SJSA1 (cell line): ENCODE data around the gene CCR9. TPM values are rescaled to one million over a fixed set of nuclear protein-coding genes. Genes with fewer than 3 reads are reported as not detected.

Source experiments
- DNase-seq, 2 experiments: peaks; one replicate each; pipeline ENCODE4 v3.0.0-alpha.2; 2015 to 2020; ENCODE audit warnings: low spot score in 2 of 2, low read depth in 1 of 2
- H3K27ac ChIP-seq: fragments of 250-450 bp; sonication (Bioruptor Pico); 2 replicates; pipeline ENCODE4 v1.5.1; 2020; ENCODE audit warnings: mild to moderate bottlenecking, moderate library complexity
- H3K27me3 ChIP-seq: fragments of 250-450 bp; sonication (Bioruptor Pico); replicated peaks from 2 replicates; pipeline ENCODE4 v1.5.1; 2020; ENCODE audit warnings: mild to moderate bottlenecking, moderate library complexity
- H3K36me3 ChIP-seq: fragments of 250-450 bp; sonication (Bioruptor Pico); 2 replicates; pipeline ENCODE4 v1.5.1; 2020; ENCODE audit warnings: mild to moderate bottlenecking
- H3K4me1 ChIP-seq: fragments of 250-450 bp; sonication (Bioruptor Pico); replicated peaks from 2 replicates; pipeline ENCODE4 v1.6.1; 2021; ENCODE audit warnings: mild to moderate bottlenecking
- H3K4me3 ChIP-seq: fragments of 250-450 bp; sonication (Bioruptor Pico); 2 replicates; pipeline ENCODE4 v1.5.1; 2020; ENCODE audit warnings: mild to moderate bottlenecking
- H3K9me3 ChIP-seq: fragments of 250-450 bp; sonication (Bioruptor Pico); replicated peaks from 2 replicates; pipeline ENCODE4 v1.5.1; 2020; ENCODE audit warnings: mild to moderate bottlenecking
- total RNA-seq: library from RNA; depleted of rRNA; stranded (reverse); fragments of >200 nt; shearing (Covaris generic); gene quantifications from 2 replicates; pipeline ENCODE4 v1.2.3, GENCODE V29; 2014

CCR9 gene
- total RNA-seq, 1 experiment from 2014 or later, result not detected

GRCh38 chr3:45939341-45939771 is 53.0 kb downstream of the CCR9 start:
- Histone ChIP-seq H3K36me3 (no peaks in the 10 kb centered on the region), H3K4me3 (no peak overlapping the region), H3K27ac (no peak overlapping the region), H3K9me3 (no peaks in the 10 kb centered on the region), H3K27me3 (no peaks in the 10 kb centered on the region), H3K4me1 (peaks cover 9% of the 10 kb centered on the region)
- no peak for DNase-seq

GRCh38 chr3:45940004-45940780 is 53.8 kb downstream of the CCR9 start:
- Histone ChIP-seq H3K36me3 (no peaks in the 10 kb centered on the region), H3K27me3 (no peaks in the 10 kb centered on the region), H3K9me3 (no peaks in the 10 kb centered on the region), H3K4me1 (peaks cover 9% of the 10 kb centered on the region), H3K4me3 (no peak overlapping the region), H3K27ac (no peak overlapping the region)
- no peak for DNase-seq

- no peak for DNase-seq
- H3K27me3 ChIP-seq, result no peaks in the 10 kb centered on the region
- H3K36me3 ChIP-seq, result no peaks in the 10 kb centered on the region
- H3K9me3 ChIP-seq, result no peaks in the 10 kb centered on the region
- no peak overlapping the region for H3K27ac ChIP-seq
- H3K4me3 ChIP-seq, result no peak overlapping the region
- H3K4me1 ChIP-seq, result peaks cover 9% of the 10 kb centered on the region
Measured at GRCh38 chr3:45940781-45941365, 54.5 kb downstream of the CCR9 start.

GRCh38 chr3:45942051-45942825 is 55.9 kb downstream of the CCR9 start:
- Histone ChIP-seq H3K4me1 (peaks cover 21% of the 10 kb centered on the region), H3K36me3 (peaks cover 10% of the 10 kb centered on the region), H3K27me3 (no peaks in the 10 kb centered on the region), H3K4me3 (no peak overlapping the region), H3K27ac (no peak overlapping the region), H3K9me3 (no peaks in the 10 kb centered on the region; the same call in 1 of the 2 replicates)
- no peak for DNase-seq

GRCh38 chr3:45943207-45943846 is 57.0 kb downstream of the CCR9 start, which contains the start of gene CXCR6:
CXCR6 (plus strand) TSS chr3:45943464; CDS start chr3:45946482, 3,018 bp downstream.
- DNase-seq, result no peak
- Histone ChIP-seq H3K27ac (no peak within 1 kb of the TSS), H3K4me3 (no peak within 1 kb of the TSS), H3K27me3 (no peaks in the 10 kb centered on the region), H3K36me3 (peaks cover 10% of the 10 kb centered on the region), H3K4me1 (peaks cover 32% of the 10 kb centered on the region), H3K9me3 (no peaks in the 10 kb centered on the region; the same call in 1 of the 2 replicates)

GRCh38 chr3:45944830-45945620 is 58.7 kb downstream of the CCR9 start:
- Histone ChIP-seq H3K27me3 (no peaks in the 10 kb centered on the region), H3K9me3 (no peaks in the 10 kb centered on the region; the same call in 1 of the 2 replicates), H3K36me3 (peaks cover 10% of the 10 kb centered on the region), H3K4me1 (peaks cover 37% of the 10 kb centered on the region), H3K27ac (no peak overlapping the region), H3K4me3 (no peak overlapping the region)
- no peak for DNase-seq

- peaks cover 16% of the 10 kb centered on the region for H3K36me3 ChIP-seq
- peaks cover 37% of the 10 kb centered on the region for H3K4me1 ChIP-seq
- no peak for DNase-seq
- no peaks in the 10 kb centered on the region; the same call in 1 of the 2 replicates for H3K9me3 ChIP-seq
- H3K27ac ChIP-seq, result 0 out of 2 replicates have a peak overlapping the region, but pooled peaks have one; percentile 80
- no peak overlapping the region for H3K4me3 ChIP-seq
- no peaks in the 10 kb centered on the region for H3K27me3 ChIP-seq
Measured at GRCh38 chr3:45946307-45946706, 60.0 kb downstream of the CCR9 start.

GRCh38 chr3:45946875-45947274 is 60.5 kb downstream of the CCR9 start:
- no peaks in the 10 kb centered on the region; the same call in 1 of the 2 replicates for H3K9me3 ChIP-seq
- peaks cover 37% of the 10 kb centered on the region for H3K4me1 ChIP-seq
- peaks cover 21% of the 10 kb centered on the region for H3K36me3 ChIP-seq
- H3K27me3 ChIP-seq, result no peaks in the 10 kb centered on the region
- DNase-seq, result no peak
- H3K27ac ChIP-seq, result peak overlapping the region; percentile 80
- H3K4me3 ChIP-seq, result no peak overlapping the region

GRCh38 chr3:45947361-45947760 is 61.0 kb downstream of the CCR9 start:
- H3K4me1 ChIP-seq, result peaks cover 37% of the 10 kb centered on the region
- no peaks in the 10 kb centered on the region for H3K27me3 ChIP-seq
- H3K4me3 ChIP-seq, result no peak overlapping the region
- peaks cover 23% of the 10 kb centered on the region for H3K36me3 ChIP-seq
- DNase-seq, result peak; percentile 67 to 73
- H3K9me3 ChIP-seq, result no peaks in the 10 kb centered on the region; the same call in 1 of the 2 replicates
- H3K27ac ChIP-seq, result peak overlapping the region; percentile 80

- DNase-seq, result peak in 1 of 2 experiments; percentile 74
- peak overlapping the region; percentile 80 for H3K27ac ChIP-seq
Measured at GRCh38 chr3:45948311-45948781, 62.0 kb downstream of the CCR9 start.

GRCh38 chr3:45948881-45949280 is 62.5 kb downstream of the CCR9 start:
- H3K4me1 ChIP-seq, result peaks cover 33% of the 10 kb centered on the region
- DNase-seq, result no peak
- H3K27ac ChIP-seq, result no peak overlapping the region; the same call in 1 of the 2 replicates
- peaks cover 23% of the 10 kb centered on the region for H3K36me3 ChIP-seq
- no peaks in the 10 kb centered on the region for H3K27me3 ChIP-seq
- H3K4me3 ChIP-seq, result no peak overlapping the region
- H3K9me3 ChIP-seq, result no peaks in the 10 kb centered on the region; the same call in 1 of the 2 replicates

More at GRCh38 chr3:45948311-45948781, 62.0 kb downstream of the CCR9 start:
- Histone ChIP-seq H3K9me3 (no peaks in the 10 kb centered on the region; the same call in 1 of the 2 replicates), H3K36me3 (peaks cover 23% of the 10 kb centered on the region), H3K27me3 (no peaks in the 10 kb centered on the region), H3K4me3 (no peak overlapping the region), H3K4me1 (peaks cover 36% of the 10 kb centered on the region)

- H3K4me1 ChIP-seq, result peaks cover 36% of the 10 kb centered on the region
- DNase-seq, result no peak
- no peak overlapping the region for H3K4me3 ChIP-seq
- peaks cover 26% of the 10 kb centered on the region for H3K36me3 ChIP-seq
- H3K27ac ChIP-seq, result no peak overlapping the region
- H3K27me3 ChIP-seq, result no peaks in the 10 kb centered on the region
- no peaks in the 10 kb centered on the region; the same call in 1 of the 2 replicates for H3K9me3 ChIP-seq
Measured at GRCh38 chr3:45949432-45949831, 63.1 kb downstream of the CCR9 start.
